DMS53 (cell line): Measurements from ENCODE around the gene STK40.

Experiments used
- DNase-seq: peaks from one replicate; lab custom pipeline; 2025; lab: John Stamatoyannopoulos, UW

Gene STK40

GRCh38 chr1:36343651-36344394 lies 41.9 kb downstream of the STK40 start:
- no peak for DNase-seq

GRCh38 chr1:36342426-36343185 lies 43.1 kb downstream of the STK40 start:
- peak; percentile 68 for DNase-seq

- no peak for DNase-seq
Measured at GRCh38 chr1:36341626-36342320, 44.0 kb downstream of the STK40 start.

- DNase-seq: no peak
Measured at GRCh38 chr1:36339615-36340014, 46.1 kb downstream of the STK40 start.

- DNase-seq: peak; percentile 20
Measured at GRCh38 chr1:36339215-36339614, 46.5 kb downstream of the STK40 start.

GRCh38 chr1:36337830-36338229 lies 47.9 kb downstream of the STK40 start:
- DNase-seq: no peak

- DNase-seq: no peak
Measured at GRCh38 chr1:36330940-36331339, 54.8 kb downstream of the STK40 start.

GRCh38 chr1:36329817-36330216 lies 55.9 kb downstream of the STK40 start:
- no peak for DNase-seq

GRCh38 chr1:36328713-36329112 lies 57.0 kb downstream of the STK40 start:
- no peak for DNase-seq

GRCh38 chr1:36328088-36328480 lies 57.6 kb downstream of the STK40 start:
- DNase-seq: no peak

- peak; percentile 65 for DNase-seq
Measured at GRCh38 chr1:36327421-36328087, 58.2 kb downstream of the STK40 start.

- DNase-seq: no peak
Measured at GRCh38 chr1:36326499-36326898, 59.2 kb downstream of the STK40 start.

GRCh38 chr1:36324353-36324703 lies 61.4 kb downstream of the STK40 start:
- DNase-seq: no peak

GRCh38 chr1:36323636-36324352 lies 61.9 kb downstream of the STK40 start, which contains the start of gene EVA1B:
TSS of gene EVA1B (minus strand) at chr1:36323645. CDS start at chr1:36323037, 608 bp downstream.
- peak; percentile 83 for DNase-seq

GRCh38 chr1:36322786-36323635 lies 62.7 kb downstream of the STK40 start:
- peak; percentile 69 for DNase-seq

GRCh38 chr1:36322041-36322785 lies 63.5 kb downstream of the STK40 start:
- peak; percentile 77 for DNase-seq

GRCh38 chr1:36321119-36321951 lies 64.4 kb downstream of the STK40 start:
- peak; percentile 87 for DNase-seq

GRCh38 chr1:36320767-36321118 lies 65.0 kb downstream of the STK40 start:
- DNase-seq: no peak

GRCh38 chr1:36320291-36320761 lies 65.4 kb downstream of the STK40 start:
- DNase-seq: peak; percentile 25
